DND-41 (cell line): ENCODE results near the gene NAA30.
"Not testable (repeated sequence)": the region's sequence is repeated elsewhere in the genome, so short reads cannot be mapped to it uniquely, and the experiment has no call there.

Experiments
- EZH2 ChIP-seq: IDR thresholded peaks from 3 replicates; pipeline ENCODE4 v1.6.1; 2012; ENCODE audit warnings: borderline replicate concordance, low read depth, mild to moderate bottlenecking, moderate library complexity, low read length, inconsistent platforms; ENCODE audit not compliant: severe bottlenecking
- TF ChIP-seq, protein P1 (sequence below): IDR thresholded peaks from 2 replicates; pipeline ENCODE4 v1.5.1; 2012; ENCODE audit warnings: borderline replicate concordance, low read length, moderate library complexity, mild to moderate bottlenecking; ENCODE audit not compliant: poor library complexity, severe bottlenecking; ENCODE audit errors: extremely low read depth

DNA sequence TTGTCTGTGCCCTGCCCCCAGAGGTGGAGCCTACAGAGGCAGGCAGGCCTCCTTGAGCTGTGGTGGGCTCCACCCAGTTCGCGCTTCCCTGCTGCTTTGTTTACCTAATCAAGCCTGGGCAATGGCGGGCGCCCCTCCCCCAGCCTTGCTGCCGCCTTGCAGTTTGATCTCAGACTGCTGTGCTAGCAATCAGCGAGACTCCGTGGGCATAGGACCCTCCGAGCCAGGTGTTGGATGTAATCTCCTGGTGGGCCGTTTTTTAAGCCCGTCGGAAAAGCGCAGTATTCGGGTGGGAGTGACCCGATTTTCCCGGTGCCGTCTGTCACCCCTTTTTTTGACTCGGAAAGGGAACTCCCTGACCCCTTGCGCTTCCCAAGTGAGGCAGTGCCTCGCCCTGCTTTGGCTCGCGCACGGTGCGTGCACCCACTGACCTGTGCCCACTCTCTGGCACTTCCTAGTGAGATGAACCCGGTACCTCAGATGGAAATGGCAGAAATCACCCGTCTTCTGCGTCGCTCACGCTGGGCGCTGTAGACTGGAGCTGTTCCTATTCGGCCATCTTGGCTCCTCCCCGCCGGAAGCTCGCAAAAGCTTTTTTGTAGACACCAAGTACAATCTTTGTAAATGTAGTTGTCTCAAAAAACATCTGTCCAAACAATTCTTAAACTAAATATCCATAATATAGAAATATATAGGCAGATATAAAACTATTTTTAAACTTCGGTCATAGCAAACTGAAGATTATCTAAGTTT lies 46.7 kb upstream of the NAA30 start:
- not testable (repeated sequence) for TF ChIP-seq EZH2
- TF ChIP-seq, protein P1, sequence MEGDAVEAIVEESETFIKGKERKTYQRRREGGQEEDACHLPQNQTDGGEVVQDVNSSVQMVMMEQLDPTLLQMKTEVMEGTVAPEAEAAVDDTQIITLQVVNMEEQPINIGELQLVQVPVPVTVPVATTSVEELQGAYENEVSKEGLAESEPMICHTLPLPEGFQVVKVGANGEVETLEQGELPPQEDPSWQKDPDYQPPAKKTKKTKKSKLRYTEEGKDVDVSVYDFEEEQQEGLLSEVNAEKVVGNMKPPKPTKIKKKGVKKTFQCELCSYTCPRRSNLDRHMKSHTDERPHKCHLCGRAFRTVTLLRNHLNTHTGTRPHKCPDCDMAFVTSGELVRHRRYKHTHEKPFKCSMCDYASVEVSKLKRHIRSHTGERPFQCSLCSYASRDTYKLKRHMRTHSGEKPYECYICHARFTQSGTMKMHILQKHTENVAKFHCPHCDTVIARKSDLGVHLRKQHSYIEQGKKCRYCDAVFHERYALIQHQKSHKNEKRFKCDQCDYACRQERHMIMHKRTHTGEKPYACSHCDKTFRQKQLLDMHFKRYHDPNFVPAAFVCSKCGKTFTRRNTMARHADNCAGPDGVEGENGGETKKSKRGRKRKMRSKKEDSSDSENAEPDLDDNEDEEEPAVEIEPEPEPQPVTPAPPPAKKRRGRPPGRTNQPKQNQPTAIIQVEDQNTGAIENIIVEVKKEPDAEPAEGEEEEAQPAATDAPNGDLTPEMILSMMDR: not testable (repeated sequence)
